ENCODE results near the gene CNTNAP2.

DNA sequence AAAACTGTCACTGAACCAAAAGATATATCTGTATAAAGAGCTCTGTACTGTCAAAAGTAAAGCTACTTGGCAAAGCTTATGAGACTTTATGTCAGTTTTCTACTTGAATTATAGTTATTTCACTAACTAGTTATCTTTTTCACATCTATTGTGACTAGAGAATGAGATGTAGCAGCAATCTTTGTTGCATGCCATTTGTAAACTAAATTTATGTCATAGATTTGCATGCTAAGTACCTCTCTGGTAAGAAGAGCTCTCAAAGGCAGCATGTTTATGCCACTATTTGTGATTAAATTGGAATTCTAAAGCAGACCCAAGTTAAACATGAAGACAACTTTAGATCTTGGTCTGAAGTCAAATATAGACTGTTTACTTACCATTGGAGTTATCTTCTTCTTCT is 300.6 kb downstream of the CNTNAP2 start:
- TF ChIP-seq EZH2phosphoT487 (IDR thresholded peaks at IDR 0.05; ENCODE audit: insufficient read depth, low read depth) (no peak), EZH2 (IDR thresholded peaks at IDR 0.05; ENCODE audit: insufficient read depth, poor library complexity, severe bottlenecking) (no peak)

All from GM23248 (cell line).